ENCODE measurements around the gene GTPBP1.

GTPBP1 gene

GRCh38 chr22:38681582-38682335, 24.0 kb upstream of the GTPBP1 start, which contains the start of gene TOMM22:
TOMM22 (plus strand) TSS chr22:38681957; CDS start chr22:38681979, 22 bp downstream.
- Mint-ChIP-seq H3K27ac (peak within 1 kb of the TSS; percentile 85 to 93 (median 86)), H3K4me1 (peaks cover 21% of the 10 kb centered on the region), H3K4me3 (peak within 1 kb of the TSS; percentile 99), H3K36me3 (ENCODE audit: low read depth) (peaks cover 51% of the 10 kb centered on the region), H3K27me3 (ENCODE audit: low read depth) (no peaks in the 10 kb centered on the region), H3K9me3 (peaks cover 5% of the 10 kb centered on the region)
- peak; percentile 29 to 51 (median 35) for TF ChIP-seq CTCF (IDR thresholded peaks at IDR 0.05; ENCODE audit: unreplicated experiment in 3 of 3)

GRCh38 chr22:38684895-38685294, 20.8 kb upstream of the GTPBP1 start:
- no peak for TF ChIP-seq CTCF (IDR thresholded peaks at IDR 0.05; ENCODE audit: unreplicated experiment in 3 of 3)
- Mint-ChIP-seq H3K27ac (no peak overlapping the region), H3K4me1 (peaks cover 21% of the 10 kb centered on the region), H3K4me3 (peak overlapping the region; percentile 38 to 58 (median 54)), H3K27me3 (ENCODE audit: low read depth) (no peaks in the 10 kb centered on the region), H3K36me3 (ENCODE audit: low read depth) (peaks cover 78% of the 10 kb centered on the region), H3K9me3 (peaks cover 5% of the 10 kb centered on the region)

GRCh38 chr22:38685761-38686160, 20.0 kb upstream of the GTPBP1 start:
- H3K36me3 Mint-ChIP-seq (ENCODE audit: low read depth), result peaks cover 80% of the 10 kb centered on the region
- H3K27ac Mint-ChIP-seq, result no peak overlapping the region

GRCh38 chr22:38689651-38690050, 16.1 kb upstream of the GTPBP1 start:
- Mint-ChIP-seq H3K9me3 (no peaks in the 10 kb centered on the region), H3K27ac (peak overlapping the region; percentile 39 to 98 (median 49)), H3K36me3 (ENCODE audit: low read depth) (peaks cover 68% of the 10 kb centered on the region), H3K4me3 (peak overlapping the region in 1 of 3 experiments; percentile 13), H3K4me1 (no peaks in the 10 kb centered on the region), H3K27me3 (ENCODE audit: low read depth) (no peaks in the 10 kb centered on the region)
- no peak for TF ChIP-seq CTCF (IDR thresholded peaks at IDR 0.05; ENCODE audit: unreplicated experiment in 3 of 3)

More at GRCh38 chr22:38685761-38686160, 20.0 kb upstream of the GTPBP1 start:
- Mint-ChIP-seq H3K27me3 (ENCODE audit: low read depth) (no peaks in the 10 kb centered on the region), H3K9me3 (peaks cover 5% of the 10 kb centered on the region), H3K4me1 (peaks cover 21% of the 10 kb centered on the region), H3K4me3 (no peak overlapping the region)
- TF ChIP-seq CTCF (IDR thresholded peaks at IDR 0.05; ENCODE audit: unreplicated experiment in 3 of 3), result no peak

- Mint-ChIP-seq H3K9me3 (no peaks in the 10 kb centered on the region), H3K27me3 (ENCODE audit: low read depth) (no peaks in the 10 kb centered on the region), H3K4me1 (peaks cover 28% of the 10 kb centered on the region), H3K27ac (no peak overlapping the region), H3K36me3 (ENCODE audit: low read depth) (peaks cover 50% of the 10 kb centered on the region), H3K4me3 (no peak overlapping the region)
- TF ChIP-seq CTCF (IDR thresholded peaks at IDR 0.05; ENCODE audit: unreplicated experiment in 3 of 3), result no peak
Measured at GRCh38 chr22:38694049-38694448, 11.7 kb upstream of the GTPBP1 start.

- no peak overlapping the region for H3K4me3 Mint-ChIP-seq
- no peaks in the 10 kb centered on the region for H3K27me3 Mint-ChIP-seq (ENCODE audit: low read depth)
- no peak overlapping the region for H3K27ac Mint-ChIP-seq
- TF ChIP-seq CTCF (IDR thresholded peaks at IDR 0.05; ENCODE audit: unreplicated experiment in 3 of 3), result no peak
- H3K36me3 Mint-ChIP-seq (ENCODE audit: low read depth), result peaks cover 41% of the 10 kb centered on the region
- no peaks in the 10 kb centered on the region for H3K9me3 Mint-ChIP-seq
- H3K4me1 Mint-ChIP-seq, result peaks cover 36% of the 10 kb centered on the region
Measured at GRCh38 chr22:38694940-38695339, 10.8 kb upstream of the GTPBP1 start.

Measured in nephron (organoid).